PC-3 (cell line): Measurements from ENCODE around the gene FST. TPM values are rescaled to one million over a fixed set of nuclear protein-coding genes. Genes with fewer than 3 reads are reported as not detected.

Source experiments
- ATAC-seq: fragments of 200-7000 bp; cut with Tn5 transposase; 2 replicates; pipeline ENCODE4 v1.9.1; 2020; ENCODE audit warnings: mild to moderate bottlenecking, moderate library complexity
- BruUV-seq: library from RNA; stranded (reverse); fragments of 400-500 nt; replicated peaks from 2 replicates; lab custom pipeline; 2021; lab: Mats Ljungman, UMichigan
- CTCF ChIA-PET: fragments of 300-600 bp; sonication (Branson Sonifier 250); formaldehyde crosslinking; loops from one replicate; lab custom pipeline; 2022; ENCODE audit warnings: antibody characterized with exemption; lab: Charles Lee
- POLR2A ChIA-PET: fragments of 300-600 bp; sonication (Branson Sonifier 250); formaldehyde crosslinking; loops from one replicate; lab custom pipeline; 2022; ENCODE audit warnings: antibody characterized with exemption; ENCODE audit not compliant: unreplicated experiment; lab: Charles Lee
- DNase-seq: peaks from one replicate; pipeline ENCODE4 v3.0.0-alpha.2; 2015
- H2AFZ ChIP-seq: fragments of 300-600 bp; sonication (generic); 2 replicates; pipeline ENCODE4 v1.6.0; 2016; ENCODE audit warnings: antibody characterized with exemption, low read length
- H3F3A ChIP-seq: fragments of 300-600 bp; sonication (generic); one replicate; pipeline ENCODE4 v1.6.0; 2017; ENCODE audit warnings: antibody characterized with exemption, low read length, control low read depth, mild to moderate bottlenecking; ENCODE audit not compliant: unreplicated experiment
- H3K27ac ChIP-seq: fragments of 300-600 bp; sonication (generic); 2 replicates; pipeline ENCODE4 v1.5.1; 2016; ENCODE audit warnings: mild to moderate bottlenecking, low read length
- H3K27me3 ChIP-seq: fragments of 300-600 bp; sonication (generic); 2 replicates; pipeline ENCODE4 v1.6.1; 2016; ENCODE audit warnings: low read length, mixed read lengths
- H3K36me3 ChIP-seq: fragments of 300-600 bp; sonication (generic); 2 replicates; pipeline ENCODE4 v1.6.1; 2016; ENCODE audit warnings: low read depth, mixed run types, low read length, mixed read lengths
- H3K4me1 ChIP-seq: fragments of 300-600 bp; sonication (generic); 2 replicates; pipeline ENCODE4 v1.5.1; 2016; ENCODE audit warnings: low read length; ENCODE audit not compliant: insufficient read depth
- H3K4me2 ChIP-seq: fragments of 300-600 bp; sonication (generic); 2 replicates; pipeline ENCODE4 v1.6.0; 2016; ENCODE audit warnings: low read length
- H3K4me3 ChIP-seq: fragments of 300-600 bp; sonication (generic); 2 replicates; pipeline ENCODE4 v1.5.1; 2016; ENCODE audit warnings: mild to moderate bottlenecking, low read length, mixed read lengths
- H3K79me2 ChIP-seq: fragments of 300-600 bp; sonication (generic); 2 replicates; pipeline ENCODE4 v1.6.1; 2017; ENCODE audit warnings: low read length, mixed read lengths
- H3K9ac ChIP-seq: fragments of 300-600 bp; sonication (generic); 2 replicates; pipeline ENCODE4 v1.6.0; 2016; ENCODE audit warnings: mild to moderate bottlenecking, low read length
- H3K9me2 ChIP-seq: fragments of 300-600 bp; sonication (generic); replicated peaks from 2 replicates; pipeline ENCODE4 v1.6.1; 2016; ENCODE audit warnings: mixed run types, low read length, mixed read lengths
- H3K9me3 ChIP-seq: fragments of 300-600 bp; sonication (generic); 2 replicates; pipeline ENCODE4 v1.6.1; 2016; ENCODE audit warnings: low read length, mixed read lengths
- H4K20me1 ChIP-seq: fragments of 300-600 bp; sonication (generic); 2 replicates; pipeline ENCODE4 v1.6.1; 2016; ENCODE audit warnings: low read length, mixed read lengths
- CTCF ChIP-seq: fragments of 300-600 bp; sonication (generic); conservative IDR thresholded peaks from 2 replicates; pipeline ENCODE4 v1.5.1; 2017; ENCODE audit warnings: antibody characterized with exemption, low read depth, mild to moderate bottlenecking, low read length
- EZH2 ChIP-seq: fragments of 300-600 bp; sonication (generic); IDR thresholded peaks from one replicate; pipeline ENCODE4 v1.6.1; 2017; ENCODE audit warnings: antibody characterized with exemption, mild to moderate bottlenecking, low read length; ENCODE audit not compliant: unreplicated experiment
- EZH2phosphoT487 ChIP-seq: fragments of 300-600 bp; sonication (generic); IDR thresholded peaks from 2 replicates; pipeline ENCODE4 v1.6.1; 2018; ENCODE audit warnings: mild to moderate bottlenecking, antibody characterized with exemption, low read length, borderline replicate concordance
- intact Hi-C: fragments of 100-400 bp; cut with micrococcal nuclease; formaldehyde crosslinking; loops from 2 replicates; pipeline ENCODE4 v1.9.0; 2023
- total RNA-seq: library from RNA; depleted of rRNA; stranded (reverse); fragments of >200 nt; gene quantifications from 2 replicates; pipeline ENCODE4 v1.2.3, GENCODE V29; 2014; rRNA removed

FST gene
- total RNA-seq, 1 experiment from 2014 or later, result 403 TPM

GRCh38 chr5:53520813-53521212, 40.4 kb downstream of the FST start:
- intact Hi-C loops, result no loop called here
- no peaks in the 10 kb centered on the region for H3F3A ChIP-seq
- H3K4me2 ChIP-seq, result no peak overlapping the region
- H3K4me1 ChIP-seq, result peaks cover 7% of the 10 kb centered on the region
- no TSS peak for BruUV-seq
- no peaks in the 10 kb centered on the region for H3K36me3 ChIP-seq
- H3K9me3 ChIP-seq, result no peaks in the 10 kb centered on the region
- TF ChIP-seq EZH2, result no peak
- TF ChIP-seq EZH2phosphoT487, result no peak
- TF ChIP-seq CTCF, result no peak
- no peaks in the 10 kb centered on the region for H4K20me1 ChIP-seq
- CTCF ChIA-PET, result no interaction called here
- no peak overlapping the region for H3K4me3 ChIP-seq
- H2AFZ ChIP-seq, result no peak overlapping the region
- H3K9ac ChIP-seq, result no peak overlapping the region
- H3K79me2 ChIP-seq, result no peaks in the 10 kb centered on the region
- no peak overlapping the region for H3K27ac ChIP-seq
- POLR2A ChIA-PET, result no interaction called here
- H3K9me2 ChIP-seq, result no peaks in the 10 kb centered on the region
- no peak for DNase-seq
- no peak for ATAC-seq
- H3K27me3 ChIP-seq, result no peaks in the 10 kb centered on the region

Other genes with a start within 250 kb of the FST start
- 59.8 and 72.6 TPM in 2 replicates for gene NDUFS4, start 80.0 kb downstream of the FST start, total RNA-seq